Fibroblast of lung (primary cell): ENCODE data around the gene SLC17A5. TPM values are rescaled to one million over a fixed set of nuclear protein-coding genes. Genes with fewer than 3 reads are reported as not detected.

Experiments used
- DNase-seq, 2 donors: peaks; one replicate each; pipeline versions ENCODE4 v3.0.0 to v3.0.0-alpha.2; 2010; ENCODE audit warnings: low read depth in 2 of 2
- H2AFZ ChIP-seq: 2 replicates; pipeline ENCODE4 v1.5.1; 2012; ENCODE audit warnings: low read length, control low read depth, inconsistent platforms
- H3K27ac ChIP-seq: 2 replicates; pipeline ENCODE4 v1.5.1; 2011; ENCODE audit warnings: low read length, control low read depth; ENCODE audit not compliant: insufficient read depth
- H3K27me3 ChIP-seq: 2 replicates; pipeline ENCODE4 v1.5.1; 2011; ENCODE audit warnings: mild to moderate bottlenecking, low read length; ENCODE audit not compliant: control insufficient read depth, insufficient read depth
- H3K36me3 ChIP-seq: 2 replicates; pipeline ENCODE4 v1.5.1; 2011; ENCODE audit warnings: low read length; ENCODE audit not compliant: control insufficient read depth, insufficient read depth
- H3K4me1 ChIP-seq: 2 replicates; pipeline ENCODE4 v1.5.1; 2011; ENCODE audit warnings: low read length; ENCODE audit not compliant: control insufficient read depth, insufficient read depth; ENCODE audit errors: extremely low read depth
- H3K4me2 ChIP-seq: 2 replicates; pipeline ENCODE4 v1.5.1; 2011; ENCODE audit warnings: low read length, control low read depth; ENCODE audit not compliant: insufficient read depth; ENCODE audit errors: extremely low read depth
- H3K4me3 ChIP-seq, 4 experiments: fragments of 200-600 bp in 1 of 4; sonication (generic) in 1 of 4; replicated peaks in 1 of 4; 2 replicates each; pipeline ENCODE4 v1.5.1; 2011 to 2016; ENCODE audit warnings: low read length in 4 of 4, low read depth in 3 of 4, mild to moderate bottlenecking in 3 of 4, control low read depth in 2 of 4, inconsistent platforms in 1 of 4, mixed read lengths in 1 of 4; ENCODE audit not compliant: insufficient read depth in 1 of 4; ENCODE audit errors: control extremely low read depth in 1 of 4
- H3K79me2 ChIP-seq: 2 replicates; pipeline ENCODE4 v1.5.1; 2012; ENCODE audit warnings: mild to moderate bottlenecking, low read length, inconsistent platforms; ENCODE audit not compliant: control insufficient read depth, insufficient read depth
- H3K9ac ChIP-seq: 2 replicates; pipeline ENCODE4 v1.5.1; 2011; ENCODE audit warnings: mild to moderate bottlenecking, low read length, control low read depth; ENCODE audit not compliant: insufficient read depth
- H3K9me3 ChIP-seq: 2 replicates; pipeline ENCODE4 v1.5.1; 2012; ENCODE audit warnings: low read depth, low read length; ENCODE audit not compliant: control insufficient read depth, insufficient read depth
- H4K20me1 ChIP-seq: 2 replicates; pipeline ENCODE4 v1.5.1; 2011; ENCODE audit warnings: low read length; ENCODE audit not compliant: control insufficient read depth, insufficient read depth; ENCODE audit errors: extremely low read depth
- EZH2 ChIP-seq: IDR thresholded peaks from 2 replicates; pipeline ENCODE4 v1.5.1; 2012; ENCODE audit warnings: low read length, control low read depth, mild to moderate bottlenecking; ENCODE audit errors: missing control alignments
- polyA plus RNA-seq, 2 donors: library from polyadenylated mRNA; depleted of rRNA in 1 of 2; stranded (reverse) in 1 of 2; unstranded in 1 of 2; fragments of >200 nt; gene quantifications; 2 replicates each; pipeline ENCODE4 v1.2.1, GENCODE V29; 2011 to 2012; ENCODE audit warnings: missing spikeins in 1 of 2
- total RNA-seq: library from RNA; depleted of rRNA; stranded (reverse); fragments of >200 nt; gene quantifications from 2 replicates; pipeline ENCODE4 v1.2.1, GENCODE V29; 2014
- TF ChIP-seq, protein P1 (sequence below), 2 donors: IDR thresholded peaks in 1 of 2; conservative IDR thresholded peaks in 1 of 2; 1 replicate in 1 of 2; 2 replicates in 1 of 2; pipeline ENCODE4 v1.5.1; 2011 to 2012; ENCODE audit warnings: low read length in 2 of 2, control low read depth in 1 of 2, inconsistent platforms in 1 of 2, low read depth in 1 of 2, mild to moderate bottlenecking in 1 of 2

The SLC17A5 gene
- total and polyA plus RNA-seq, 2 donors (not counting 1 experiment from before 2014, with no cell fraction given) = 39.3 to 56.8 TPM

DNA sequence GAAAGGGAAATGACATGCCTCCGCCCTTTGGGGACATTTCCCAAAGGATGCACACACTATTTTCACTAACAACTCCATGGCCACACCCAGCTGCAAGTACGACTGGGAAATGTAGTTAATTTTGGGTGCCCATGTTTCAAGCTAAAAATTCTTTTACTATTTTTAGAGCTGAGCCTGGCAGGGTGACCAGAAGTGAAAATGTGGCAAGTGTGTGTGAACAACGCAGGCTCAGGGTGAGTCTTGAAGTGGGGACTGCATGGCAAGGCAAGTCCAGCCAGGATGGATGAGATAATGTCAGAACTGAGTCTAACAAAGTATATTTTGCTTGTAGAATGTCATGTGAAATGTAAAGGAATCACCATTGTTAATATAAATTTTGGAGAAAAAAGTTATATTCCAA, 25.2 kb upstream of the SLC17A5 start:
- no peak for DNase-seq
- no peak overlapping the region for H3K9ac ChIP-seq
- H3K4me3 ChIP-seq = no peak overlapping the region

GRCh38 chr6:73675466-73676098, 21.8 kb upstream of the SLC17A5 start:
- no peak overlapping the region for H3K27ac ChIP-seq
- no peak for TF ChIP-seq EZH2
- TF ChIP-seq, protein P1, sequence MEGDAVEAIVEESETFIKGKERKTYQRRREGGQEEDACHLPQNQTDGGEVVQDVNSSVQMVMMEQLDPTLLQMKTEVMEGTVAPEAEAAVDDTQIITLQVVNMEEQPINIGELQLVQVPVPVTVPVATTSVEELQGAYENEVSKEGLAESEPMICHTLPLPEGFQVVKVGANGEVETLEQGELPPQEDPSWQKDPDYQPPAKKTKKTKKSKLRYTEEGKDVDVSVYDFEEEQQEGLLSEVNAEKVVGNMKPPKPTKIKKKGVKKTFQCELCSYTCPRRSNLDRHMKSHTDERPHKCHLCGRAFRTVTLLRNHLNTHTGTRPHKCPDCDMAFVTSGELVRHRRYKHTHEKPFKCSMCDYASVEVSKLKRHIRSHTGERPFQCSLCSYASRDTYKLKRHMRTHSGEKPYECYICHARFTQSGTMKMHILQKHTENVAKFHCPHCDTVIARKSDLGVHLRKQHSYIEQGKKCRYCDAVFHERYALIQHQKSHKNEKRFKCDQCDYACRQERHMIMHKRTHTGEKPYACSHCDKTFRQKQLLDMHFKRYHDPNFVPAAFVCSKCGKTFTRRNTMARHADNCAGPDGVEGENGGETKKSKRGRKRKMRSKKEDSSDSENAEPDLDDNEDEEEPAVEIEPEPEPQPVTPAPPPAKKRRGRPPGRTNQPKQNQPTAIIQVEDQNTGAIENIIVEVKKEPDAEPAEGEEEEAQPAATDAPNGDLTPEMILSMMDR (conservative IDR thresholded peaks at IDR 0.05 in 1 of 2, IDR thresholded peaks at IDR 0.05 in 1 of 2; ENCODE audit: low read depth in 1 of 2, low read length in 2 of 2) = peak; percentile 88 to 94
- no peaks in the 10 kb centered on the region for H4K20me1 ChIP-seq
- H3K9me3 ChIP-seq = no peaks in the 10 kb centered on the region
- H2AFZ ChIP-seq = no peak overlapping the region
- H3K4me2 ChIP-seq = no peak overlapping the region
- H3K9ac ChIP-seq = no peak overlapping the region
- H3K4me1 ChIP-seq = no peaks in the 10 kb centered on the region
- peak; percentile 46 to 81 for DNase-seq
- H3K4me3 ChIP-seq = no peak overlapping the region
- no peaks in the 10 kb centered on the region for H3K79me2 ChIP-seq
- H3K27me3 ChIP-seq = no peaks in the 10 kb centered on the region
- H3K36me3 ChIP-seq = no peaks in the 10 kb centered on the region

More for the DNA sequence above, 25.2 kb upstream of the SLC17A5 start:
- no peak overlapping the region for H3K27ac ChIP-seq
- no peaks in the 10 kb centered on the region for H3K79me2 ChIP-seq
- no peak overlapping the region for H2AFZ ChIP-seq
- H3K4me2 ChIP-seq = no peak overlapping the region
- TF ChIP-seq EZH2 = no peak
- TF ChIP-seq, protein P1 (conservative IDR thresholded peaks at IDR 0.05 in 1 of 2, IDR thresholded peaks at IDR 0.05 in 1 of 2; ENCODE audit: low read depth in 1 of 2, low read length in 2 of 2) = no peak
- no peaks in the 10 kb centered on the region for H3K4me1 ChIP-seq
- no peaks in the 10 kb centered on the region for H3K27me3 ChIP-seq
- H3K9me3 ChIP-seq = no peaks in the 10 kb centered on the region
- H4K20me1 ChIP-seq = no peaks in the 10 kb centered on the region
- H3K36me3 ChIP-seq = no peaks in the 10 kb centered on the region

DNA sequence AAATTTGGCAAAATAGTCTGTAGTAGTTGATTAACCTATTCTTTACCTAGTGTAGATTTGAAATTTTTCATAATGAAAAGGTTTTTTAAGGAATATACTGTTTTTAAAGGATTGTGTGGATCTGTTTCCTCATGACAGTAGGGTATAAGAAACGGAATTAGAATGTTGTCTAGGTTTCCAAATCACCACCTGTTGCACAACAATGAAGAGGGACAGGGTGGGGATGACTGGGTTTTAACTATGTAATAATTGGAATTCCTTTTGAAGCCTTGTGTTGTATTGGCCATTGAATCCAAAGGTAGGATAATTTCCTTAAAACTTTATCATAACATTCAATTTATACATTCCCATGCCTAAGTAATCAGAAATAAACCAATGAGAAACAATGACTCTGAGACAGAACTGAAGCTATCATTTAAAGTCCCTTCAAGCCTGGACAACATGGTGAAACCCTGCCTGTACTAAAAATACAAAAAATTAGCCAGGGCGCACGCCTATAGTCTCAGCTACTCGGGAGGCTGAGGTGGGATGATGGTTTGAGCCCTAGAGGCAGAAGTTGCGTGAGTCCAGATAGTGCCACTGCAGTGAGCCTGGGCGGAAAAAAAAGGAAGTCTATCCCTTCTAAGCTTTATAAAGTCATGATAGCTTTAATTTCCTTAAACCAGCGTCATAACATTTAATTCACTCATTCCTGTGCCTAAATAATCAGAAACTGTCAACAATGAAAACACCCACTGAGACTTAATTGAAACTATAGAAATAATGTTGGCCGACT, 18.3 kb upstream of the SLC17A5 start:
- Histone ChIP-seq H3K4me1 (no peaks in the 10 kb centered on the region), H3K4me2 (no peak overlapping the region), H3K4me3 (no peak overlapping the region), H3K27ac (no peak overlapping the region), H3K27me3 (no peaks in the 10 kb centered on the region), H3K79me2 (no peaks in the 10 kb centered on the region), H4K20me1 (no peaks in the 10 kb centered on the region), H3K9ac (no peak overlapping the region), H2AFZ (no peak overlapping the region), H3K36me3 (no peaks in the 10 kb centered on the region), H3K9me3 (no peaks in the 10 kb centered on the region)
- no peak for TF ChIP-seq EZH2
- TF ChIP-seq, protein P1 (conservative IDR thresholded peaks at IDR 0.05 in 1 of 2, IDR thresholded peaks at IDR 0.05 in 1 of 2; ENCODE audit: low read depth in 1 of 2, low read length in 2 of 2) = no peak
- no peak for DNase-seq
